ENCODE measurements around the gene ZNF134.

The ZNF134 gene

DNA sequence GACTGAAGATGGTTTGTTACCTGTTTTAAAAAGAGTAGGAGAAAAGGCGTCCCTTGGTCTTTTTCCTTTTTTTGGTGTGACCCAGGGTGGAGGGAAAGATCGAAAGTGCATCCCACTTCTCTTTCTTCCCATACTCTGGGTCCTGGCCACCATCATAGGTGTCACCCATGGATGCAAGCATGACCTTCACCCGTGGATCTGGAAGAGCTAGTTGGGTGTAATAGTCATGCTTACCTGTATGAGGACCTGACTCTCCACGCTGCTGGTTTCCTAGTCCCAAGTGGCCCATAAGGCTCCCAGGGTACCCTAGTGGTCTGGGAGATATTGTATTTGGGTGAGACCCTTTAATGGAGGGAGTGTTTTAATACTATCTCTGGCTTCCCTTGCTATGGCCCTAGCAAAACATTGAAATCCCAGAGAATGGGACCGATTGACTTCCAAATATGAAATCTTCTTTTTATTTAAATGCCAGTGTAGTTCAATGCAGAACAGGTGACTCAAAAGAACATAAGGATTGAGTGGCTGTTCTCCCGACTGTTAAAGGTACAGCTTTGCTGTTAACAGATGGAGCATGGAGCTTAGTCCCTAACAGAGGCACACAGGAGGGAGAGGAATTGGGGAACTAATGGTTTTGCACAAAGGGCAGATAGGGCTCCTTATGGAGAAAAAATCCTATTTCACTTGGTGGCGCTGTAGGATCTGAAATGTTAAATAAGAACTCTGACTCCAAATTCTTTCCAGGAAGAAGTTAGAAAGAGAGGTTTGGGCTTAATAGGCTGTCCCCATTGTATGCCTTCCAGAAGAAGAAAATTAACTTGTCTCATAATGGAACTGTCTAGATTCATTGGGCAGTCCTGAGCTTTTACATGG is 47.4 kb upstream of the ZNF134 start (continued):
- no peak for TF ChIP-seq GLI4 (tag by site-specific recombination; IDR thresholded peaks at IDR 0.05)
- TF ChIP-seq ZBTB48 (tag by site-specific recombination; IDR thresholded peaks at IDR 0.05): no peak
- no peak for TF ChIP-seq ZNF214 (tag by site-specific recombination; IDR thresholded peaks at IDR 0.05; ENCODE audit: borderline replicate concordance)
- no peak for TF ChIP-seq ZFP69B (tag by site-specific recombination; IDR thresholded peaks at IDR 0.05)
- TF ChIP-seq, protein P1, sequence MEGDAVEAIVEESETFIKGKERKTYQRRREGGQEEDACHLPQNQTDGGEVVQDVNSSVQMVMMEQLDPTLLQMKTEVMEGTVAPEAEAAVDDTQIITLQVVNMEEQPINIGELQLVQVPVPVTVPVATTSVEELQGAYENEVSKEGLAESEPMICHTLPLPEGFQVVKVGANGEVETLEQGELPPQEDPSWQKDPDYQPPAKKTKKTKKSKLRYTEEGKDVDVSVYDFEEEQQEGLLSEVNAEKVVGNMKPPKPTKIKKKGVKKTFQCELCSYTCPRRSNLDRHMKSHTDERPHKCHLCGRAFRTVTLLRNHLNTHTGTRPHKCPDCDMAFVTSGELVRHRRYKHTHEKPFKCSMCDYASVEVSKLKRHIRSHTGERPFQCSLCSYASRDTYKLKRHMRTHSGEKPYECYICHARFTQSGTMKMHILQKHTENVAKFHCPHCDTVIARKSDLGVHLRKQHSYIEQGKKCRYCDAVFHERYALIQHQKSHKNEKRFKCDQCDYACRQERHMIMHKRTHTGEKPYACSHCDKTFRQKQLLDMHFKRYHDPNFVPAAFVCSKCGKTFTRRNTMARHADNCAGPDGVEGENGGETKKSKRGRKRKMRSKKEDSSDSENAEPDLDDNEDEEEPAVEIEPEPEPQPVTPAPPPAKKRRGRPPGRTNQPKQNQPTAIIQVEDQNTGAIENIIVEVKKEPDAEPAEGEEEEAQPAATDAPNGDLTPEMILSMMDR (tag by site-specific recombination; IDR thresholded peaks at IDR 0.05): no peak
- no peak for TF ChIP-seq ZNF23 (tag by site-specific recombination; IDR thresholded peaks at IDR 0.05; ENCODE audit: borderline replicate concordance)
- no peak for TF ChIP-seq ZNF707 (tag by site-specific recombination; IDR thresholded peaks at IDR 0.05)
- TF ChIP-seq ZNF701 (tag by site-specific recombination; IDR thresholded peaks at IDR 0.05): no peak
- TF ChIP-seq ZNF549 (tag by site-specific recombination; IDR thresholded peaks at IDR 0.05): peak; percentile 47; the same call in 1 of the 2 replicates
- TF ChIP-seq, protein P2, sequence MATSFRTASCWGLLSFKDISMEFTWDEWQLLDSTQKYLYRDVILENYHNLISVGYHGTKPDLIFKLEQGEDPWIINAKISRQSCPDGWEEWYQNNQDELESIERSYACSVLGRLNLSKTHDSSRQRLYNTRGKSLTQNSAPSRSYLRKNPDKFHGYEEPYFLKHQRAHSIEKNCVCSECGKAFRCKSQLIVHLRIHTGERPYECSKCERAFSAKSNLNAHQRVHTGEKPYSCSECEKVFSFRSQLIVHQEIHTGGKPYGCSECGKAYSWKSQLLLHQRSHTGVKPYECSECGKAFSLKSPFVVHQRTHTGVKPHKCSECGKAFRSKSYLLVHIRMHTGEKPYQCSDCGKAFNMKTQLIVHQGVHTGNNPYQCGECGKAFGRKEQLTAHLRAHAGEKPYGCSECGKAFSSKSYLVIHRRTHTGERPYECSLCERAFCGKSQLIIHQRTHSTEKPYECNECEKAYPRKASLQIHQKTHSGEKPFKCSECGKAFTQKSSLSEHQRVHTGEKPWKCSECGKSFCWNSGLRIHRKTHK (tag by site-specific recombination; IDR thresholded peaks at IDR 0.05): peak; percentile 31; the same call in 1 of the 2 replicates
- no peak for TF ChIP-seq ZNF404 (tag by site-specific recombination; IDR thresholded peaks at IDR 0.05)
- TF ChIP-seq SCRT1 (tag by site-specific recombination; IDR thresholded peaks at IDR 0.05; ENCODE audit: borderline replicate concordance): no peak
- TF ChIP-seq ZNF623 (tag by site-specific recombination; IDR thresholded peaks at IDR 0.05): no peak
- no peak for TF ChIP-seq ZNF792 (tag by site-specific recombination; IDR thresholded peaks at IDR 0.05)
- no peak for TF ChIP-seq ZSCAN23 (tag by site-specific recombination; IDR thresholded peaks at IDR 0.05)
- TF ChIP-seq, protein P3, sequence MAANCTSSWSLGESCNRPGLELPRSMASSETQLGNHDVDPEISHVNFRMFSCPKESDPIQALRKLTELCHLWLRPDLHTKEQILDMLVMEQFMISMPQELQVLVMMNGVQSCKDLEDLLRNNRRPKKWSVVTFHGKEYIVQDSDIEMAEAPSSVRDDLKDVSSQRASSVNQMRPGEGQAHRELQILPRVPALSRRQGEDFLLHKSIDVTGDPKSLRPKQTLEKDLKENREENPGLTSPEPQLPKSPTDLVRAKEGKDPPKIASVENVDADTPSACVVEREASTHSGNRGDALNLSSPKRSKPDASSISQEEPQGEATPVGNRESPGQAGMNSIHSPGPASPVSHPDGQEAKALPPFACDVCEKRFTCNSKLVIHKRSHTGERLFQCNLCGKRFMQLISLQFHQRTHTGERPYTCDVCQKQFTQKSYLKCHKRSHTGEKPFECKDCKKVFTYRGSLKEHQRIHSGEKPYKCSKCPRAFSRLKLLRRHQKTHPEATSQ (tag by site-specific recombination; IDR thresholded peaks at IDR 0.05): no peak
- TF ChIP-seq SP7 (tag by site-specific recombination; IDR thresholded peaks at IDR 0.05): 0 out of 2 replicates have a peak, but pooled peaks have one; percentile 34
- no peak for TF ChIP-seq ZNF302 (tag by site-specific recombination; IDR thresholded peaks at IDR 0.05; ENCODE audit: low read depth)
- TF ChIP-seq, protein P4, sequence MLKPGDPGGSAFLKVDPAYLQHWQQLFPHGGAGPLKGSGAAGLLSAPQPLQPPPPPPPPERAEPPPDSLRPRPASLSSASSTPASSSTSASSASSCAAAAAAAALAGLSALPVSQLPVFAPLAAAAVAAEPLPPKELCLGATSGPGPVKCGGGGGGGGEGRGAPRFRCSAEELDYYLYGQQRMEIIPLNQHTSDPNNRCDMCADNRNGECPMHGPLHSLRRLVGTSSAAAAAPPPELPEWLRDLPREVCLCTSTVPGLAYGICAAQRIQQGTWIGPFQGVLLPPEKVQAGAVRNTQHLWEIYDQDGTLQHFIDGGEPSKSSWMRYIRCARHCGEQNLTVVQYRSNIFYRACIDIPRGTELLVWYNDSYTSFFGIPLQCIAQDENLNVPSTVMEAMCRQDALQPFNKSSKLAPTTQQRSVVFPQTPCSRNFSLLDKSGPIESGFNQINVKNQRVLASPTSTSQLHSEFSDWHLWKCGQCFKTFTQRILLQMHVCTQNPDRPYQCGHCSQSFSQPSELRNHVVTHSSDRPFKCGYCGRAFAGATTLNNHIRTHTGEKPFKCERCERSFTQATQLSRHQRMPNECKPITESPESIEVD (tag by site-specific recombination; IDR thresholded peaks at IDR 0.05): no peak
- TF ChIP-seq FEZF1 (tag by site-specific recombination; IDR thresholded peaks at IDR 0.05): no peak
- no peak for TF ChIP-seq ZNF48 (tag by site-specific recombination; IDR thresholded peaks at IDR 0.05)
- no peak for TF ChIP-seq ZSCAN16 (tag by site-specific recombination; IDR thresholded peaks at IDR 0.05)
- peak; percentile 96 for TF ChIP-seq ZNF248 (tag by site-specific recombination; IDR thresholded peaks at IDR 0.05)
- no peak for TF ChIP-seq ZNF777 (tag by site-specific recombination; IDR thresholded peaks at IDR 0.05; ENCODE audit: borderline replicate concordance)
- TF ChIP-seq, protein P5, sequence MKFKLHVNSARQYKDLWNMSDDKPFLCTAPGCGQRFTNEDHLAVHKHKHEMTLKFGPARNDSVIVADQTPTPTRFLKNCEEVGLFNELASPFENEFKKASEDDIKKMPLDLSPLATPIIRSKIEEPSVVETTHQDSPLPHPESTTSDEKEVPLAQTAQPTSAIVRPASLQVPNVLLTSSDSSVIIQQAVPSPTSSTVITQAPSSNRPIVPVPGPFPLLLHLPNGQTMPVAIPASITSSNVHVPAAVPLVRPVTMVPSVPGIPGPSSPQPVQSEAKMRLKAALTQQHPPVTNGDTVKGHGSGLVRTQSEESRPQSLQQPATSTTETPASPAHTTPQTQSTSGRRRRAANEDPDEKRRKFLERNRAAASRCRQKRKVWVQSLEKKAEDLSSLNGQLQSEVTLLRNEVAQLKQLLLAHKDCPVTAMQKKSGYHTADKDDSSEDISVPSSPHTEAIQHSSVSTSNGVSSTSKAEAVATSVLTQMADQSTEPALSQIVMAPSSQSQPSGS (tag by site-specific recombination; IDR thresholded peaks at IDR 0.05; ENCODE audit: low read depth): no peak
- TF ChIP-seq ZNF843 (tag by site-specific recombination; IDR thresholded peaks at IDR 0.05): no peak
- TF ChIP-seq ZNF529 (tag by site-specific recombination; IDR thresholded peaks at IDR 0.05; ENCODE audit: insufficient replicate concordance): peak; percentile 69
- no peak for TF ChIP-seq MZF1 (tag by site-specific recombination; IDR thresholded peaks at IDR 0.05; ENCODE audit: borderline replicate concordance)
- TF ChIP-seq ZNF560 (tag by site-specific recombination; IDR thresholded peaks at IDR 0.05; ENCODE audit: borderline replicate concordance): 0 out of 2 replicates have a peak, but pooled peaks have one; percentile 15
- TF ChIP-seq, protein P6, sequence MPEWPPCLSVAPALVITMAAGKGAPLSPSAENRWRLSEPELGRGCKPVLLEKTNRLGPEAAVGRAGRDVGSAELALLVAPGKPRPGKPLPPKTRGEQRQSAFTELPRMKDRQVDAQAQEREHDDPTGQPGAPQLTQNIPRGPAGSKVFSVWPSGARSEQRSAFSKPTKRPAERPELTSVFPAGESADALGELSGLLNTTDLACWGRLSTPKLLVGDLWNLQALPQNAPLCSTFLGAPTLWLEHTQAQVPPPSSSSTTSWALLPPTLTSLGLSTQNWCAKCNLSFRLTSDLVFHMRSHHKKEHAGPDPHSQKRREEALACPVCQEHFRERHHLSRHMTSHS (tag by site-specific recombination; IDR thresholded peaks at IDR 0.05): no peak
- TF ChIP-seq ZNF626 (tag by site-specific recombination; IDR thresholded peaks at IDR 0.05): peak; percentile 99
- TF ChIP-seq ZFP3 (tag by site-specific recombination; IDR thresholded peaks at IDR 0.05; ENCODE audit: low read depth): no peak

Data from HEK293 (cell line).